Measurements from ENCODE around the gene CCDC171.

GRCh38 chr9:16023446-16023845 is 470.6 kb downstream of the CCDC171 start:
- TF ChIP-seq CTCF (IDR thresholded peaks at IDR 0.05) (no peak), POLR2A (IDR thresholded peaks at IDR 0.05) (no peak)
